K562 (cell line): Measurements from ENCODE around the gene HMCN2. TPM values are rescaled to one million over a fixed set of nuclear protein-coding genes. Genes with fewer than 3 reads are reported as not detected.

Source experiments
- ATAC-seq: fragments of 200-7000 bp; cut with Tn5 transposase; 3 replicates; pipeline ENCODE4 v1.9.1; 2020; ENCODE audit warnings: moderate library complexity
- BruUV-seq: library from RNA; stranded (reverse); fragments of 400-500 nt; replicated peaks from 2 replicates; lab custom pipeline; 2021; lab: Mats Ljungman, UMichigan
- CTCF ChIA-PET: fragments of 300-600 bp; formaldehyde crosslinking; extraction: SDS; loops from one replicate; lab custom pipeline; 2021; ENCODE audit warnings: low intra/inter-chr PET ratio; lab: Yijun Ruan, JAX
- POLR2A ChIA-PET: fragments of 300-600, 350-650 bp; sonication (Branson Sonifier 250); formaldehyde crosslinking; extraction: SDS; loops from one replicate; lab custom pipeline; 2021; ENCODE audit warnings: antibody characterized with exemption, inconsistent platforms; lab: Yijun Ruan, JAX
- DNase-seq, 4 experiments: peaks; one replicate each; pipeline versions ENCODE4 v3.0.0 to v3.0.0-alpha.2; 2011 to 2018; ENCODE audit warnings: low spot score in 3 of 4, mixed read lengths in 3 of 4; ENCODE audit errors: extremely low read depth in 1 of 4
- FAIRE-seq: peaks from 2 replicates; lab custom pipeline; 2011; peaks lifted over from hg19 to GRCh38; lab: Jason Lieb, UNC
- H2AFZ ChIP-seq: 2 replicates; pipeline ENCODE4 v1.6.0; 2011; ENCODE audit warnings: low read depth, low read length, control low read depth, inconsistent platforms
- H3K27ac ChIP-seq: fragments of 200-600 bp; 3 replicates; pipeline ENCODE4 v1.8.0; 2011; ENCODE audit warnings: low read depth, mild to moderate bottlenecking, control low read depth, inconsistent platforms, low read length, moderate library complexity, mixed read lengths; ENCODE audit errors: extremely low read depth
- H3K27me3 ChIP-seq, 2 experiments: fragments of 300-600 bp in 1 of 2; 2 replicates in 1 of 2; 3 replicates in 1 of 2; pipeline versions ENCODE4 v1.6.0 to v1.8.0; 2011; ENCODE audit warnings: inconsistent platforms in 2 of 2, low read length in 2 of 2, mild to moderate bottlenecking in 1 of 2, mixed read lengths in 1 of 2, moderate library complexity in 1 of 2; ENCODE audit not compliant: control insufficient read depth in 2 of 2, insufficient read depth in 2 of 2
- H3K36me3 ChIP-seq: fragments of 300-600 bp; 3 replicates; pipeline ENCODE4 v1.8.0; 2011; ENCODE audit warnings: mild to moderate bottlenecking, low read length, inconsistent platforms; ENCODE audit not compliant: control insufficient read depth, insufficient read depth
- H3K4me1 ChIP-seq, 2 experiments: fragments of 200-600 bp in 1 of 2; replicated peaks in 1 of 2; 2 replicates in 1 of 2; 3 replicates in 1 of 2; pipeline versions ENCODE4 v1.5.1 to v1.8.0; 2011; ENCODE audit warnings: inconsistent platforms in 2 of 2, low read length in 2 of 2, mild to moderate bottlenecking in 1 of 2, mixed read lengths in 1 of 2, moderate library complexity in 1 of 2; ENCODE audit not compliant: control insufficient read depth in 2 of 2, insufficient read depth in 2 of 2
- H3K4me2 ChIP-seq: 2 replicates; pipeline ENCODE4 v1.6.1; 2011; ENCODE audit warnings: low read length, control low read depth, inconsistent platforms, mixed read lengths; ENCODE audit not compliant: insufficient read depth
- H3K4me3 ChIP-seq: fragments of 200-600 bp; sonication (generic), shearing (Covaris generic); 2 replicates; pipeline ENCODE4 v1.5.1; 2016; ENCODE audit warnings: control low read depth, inconsistent platforms
- H3K79me2 ChIP-seq: fragments of 200-600 bp; 3 replicates; pipeline ENCODE4 v1.8.0; 2011; ENCODE audit warnings: low read length, inconsistent platforms; ENCODE audit not compliant: control insufficient read depth, insufficient read depth
- H3K9ac ChIP-seq, 2 experiments: 2 replicates each; pipeline versions ENCODE4 v1.6.0 to v1.6.1; 2011; ENCODE audit warnings: low read depth in 2 of 2, low read length in 2 of 2, control low read depth in 1 of 2, inconsistent platforms in 1 of 2, mild to moderate bottlenecking in 1 of 2, mixed read lengths in 1 of 2; ENCODE audit not compliant: insufficient read depth in 1 of 2
- H3K9me1 ChIP-seq: one replicate; pipeline ENCODE4 v1.6.0; 2011; ENCODE audit warnings: inconsistent platforms, mild to moderate bottlenecking, low read length, moderate library complexity; ENCODE audit not compliant: control insufficient read depth, insufficient read depth
- H3K9me3 ChIP-seq: replicated peaks from 2 replicates; pipeline ENCODE4 v1.5.1; 2011; ENCODE audit warnings: low read depth, low read length, inconsistent platforms; ENCODE audit not compliant: control insufficient read depth, insufficient read depth
- H4K20me1 ChIP-seq: replicated peaks from 2 replicates; pipeline ENCODE4 v1.6.1; 2011; ENCODE audit warnings: low read length, inconsistent platforms, mixed read lengths; ENCODE audit not compliant: control insufficient read depth, insufficient read depth
- BRF1 ChIP-seq: IDR thresholded peaks from 3 replicates; pipeline ENCODE4 v1.6.1; 2011; ENCODE audit warnings: borderline replicate concordance, mild to moderate bottlenecking; ENCODE audit not compliant: insufficient read length; ENCODE audit errors: extremely low read depth
- E2F4 ChIP-seq: sonication (generic); formaldehyde crosslinking; IDR thresholded peaks from 2 replicates; pipeline ENCODE4 v1.8.0; 2022; ENCODE audit warnings: mild to moderate bottlenecking, low read depth, missing genetic modification reagents
- EP400 ChIP-seq: fragments of 450-650 bp; IDR thresholded peaks from 2 replicates; pipeline ENCODE4 v1.6.1; 2017; ENCODE audit warnings: antibody characterized with exemption, mild to moderate bottlenecking, moderate library complexity
- REST ChIP-seq, 2 experiments: fragments of 450-650 bp; formaldehyde crosslinking in 1 of 2; IDR thresholded peaks; 2 replicates each; pipeline versions ENCODE4 v1.4.0 to v1.6.1; 2014 to 2020; ENCODE audit warnings: mild to moderate bottlenecking in 2 of 2, borderline replicate concordance in 1 of 2, low read depth in 1 of 2
- SMARCA4 ChIP-seq: fragments of 450-650 bp; IDR thresholded peaks from 2 replicates; pipeline ENCODE4 v1.6.1; 2016
- ZEB2 ChIP-seq: fragments of 450-650 bp; IDR thresholded peaks from 2 replicates; pipeline ENCODE4 v1.6.1; 2016
- ZNF174 ChIP-seq: fragments of 250-450 bp; sonication (Bioruptor Pico); IDR thresholded peaks from 2 replicates; pipeline ENCODE4 v1.4.0; 2020; ENCODE audit warnings: mild to moderate bottlenecking
- WGBS: fragments of 100-300 bp; shearing (Covaris generic); methylation state at CpG from one replicate; pipeline ENCODE4 v1.1.6; 2016; ENCODE audit warnings: low coverage, mixed read lengths; ENCODE audit not compliant: insufficient coverage; ENCODE audit errors: missing lambda C conversion rate; 5-methylcytosine and 5-hydroxymethylcytosine counted together
- in situ Hi-C: fragments of 300-500 bp; cut with MboI; formaldehyde crosslinking; loops from 4 replicates; pipeline ENCODE4 v1.15.0; 2018; ENCODE audit warnings: inconsistent platforms, mixed read lengths
- intact Hi-C: fragments of 100-400 bp; cut with micrococcal nuclease; formaldehyde crosslinking; loops from 2 replicates; pipeline ENCODE4 v1.14.2; 2022
- polyA plus RNA-seq, 8 experiments: library from polyadenylated mRNA; depleted of rRNA in 4 of 8; stranded (reverse) in 5 of 8; unstranded in 3 of 8; fragments of >200 nt; fragmentation: Nextera tagmentation in 2 of 8; fragmentation: Illumina TruSeq in 1 of 8; extraction: Ambion mirVana in 2 of 8; extraction: Trizol in 1 of 8; gene quantifications; 2 replicates each; pipeline versions ENCODE4 v1.2.1 to v1.2.3, GENCODE V29; 2011 to 2014; ENCODE audit warnings: inconsistent platforms in 1 of 8, missing spikeins in 1 of 8
- total RNA-seq, 7 experiments: library from RNA; depleted of rRNA in 6 of 7; stranded (reverse); fragments of >200 nt in 6 of 7; fragmentation: Illumina TruSeq in 2 of 7; extraction: Trizol in 2 of 7; gene quantifications; 2 replicates each; pipeline versions ENCODE4 v1.2.1 to v1.2.3, GENCODE V29; 2011 to 2021; ENCODE audit warnings: low replicate concordance in 1 of 7

The HMCN2 gene
- total and polyA plus RNA-seq, 9 of the 15 experiments (the other 6 are each of a cell fraction or from before 2014, with no cell fraction given) = 0.01 TPM; not detected in 8

- ATAC-seq = no peak
- POLR2A ChIA-PET = no interaction called here
- H3K9ac ChIP-seq = no peak overlapping the region
- TF ChIP-seq ZNF174 (no peak), EP400 (no peak), SMARCA4 (no peak), E2F4 (CRISPR knock-in tag) (no peak), ZEB2 (no peak), REST (IDR thresholded peaks at IDR 0.05; ENCODE audit: borderline replicate concordance) (no peak), REST (CRISPR knock-in tag; IDR thresholded peaks at IDR 0.05; ENCODE audit: low read depth) (no peak), BRF1 (no peak)
- TF ChIP-seq, all 486 proteins: peak for 0
- Histone ChIP-seq H3K27me3 (peaks cover 53 to 77% of the 10 kb centered on the region in 2 experiments), H2AFZ (no peak overlapping the region), H3K79me2 (no peaks in the 10 kb centered on the region), H3K4me3 (no peak overlapping the region), H3K4me2 (no peak overlapping the region), H3K4me1 (no peaks in the 10 kb centered on the region; a peak in 2 of 5 replicates), H3K9me1 (no peaks in the 10 kb centered on the region), H3K36me3 (no peaks in the 10 kb centered on the region), H4K20me1 (peaks cover 9% of the 10 kb centered on the region; the same call in 1 of the 2 replicates), H3K27ac (no peak overlapping the region), H3K9me3 (no peaks in the 10 kb centered on the region)
- in situ Hi-C loops = no loop called here
- FAIRE-seq = no peak
- WGBS = 0% methylated on average over 6 of the region's 7 CpGs
- no TSS peak for BruUV-seq
- intact Hi-C loops = no loop called here
- CTCF ChIA-PET = interaction anchor here (0.6 kb wide), 1 partner anchor 654 kb away, joined by 3 read pairs; no protein-coding TSS in a partner anchor
- no peak for DNase-seq
These were observed 19.1 kb downstream of the HMCN2 start for GRCh38 chr9:130284690-130285089.
